Measurements from ENCODE around the gene CYB5R2.
A peak's percentile ranks its signal among the peaks of the same experiment; 100 is the strongest.

- TF ChIP-seq CTCF (IDR thresholded peaks at IDR 0.05) (no peak), POLR2A (IDR thresholded peaks at IDR 0.05) (no peak), POLR2AphosphoS5 (IDR thresholded peaks at IDR 0.05; ENCODE audit: insufficient read depth in 1 of 2, low read depth in 1 of 2) (peak in 1 of 2 donors; percentile 32)
Measured at GRCh38 chr11:7668911-7669310, 4.4 kb downstream of the CYB5R2 start.

All from vagina (tissue), 2 donors.